KOPT-K1 (cell line): Measurements from ENCODE around the gene ZNF853.
"Not testable (repeated sequence)": the region's sequence is repeated elsewhere in the genome, so short reads cannot be mapped to it uniquely, and the experiment has no call there.

Experiments
- H3K27ac ChIP-seq: fragments of 200-600 bp; sonication (generic); 2 replicates; pipeline ENCODE4 v1.5.1; 2016; ENCODE audit warnings: antibody characterized with exemption, mild to moderate bottlenecking, low read depth, low read length; ENCODE audit not compliant: poor library complexity, severe bottlenecking
- H3K36me3 ChIP-seq: fragments of 200-600 bp; sonication (generic); 2 replicates; pipeline ENCODE4 v1.5.1; 2017; ENCODE audit warnings: antibody characterized with exemption, mild to moderate bottlenecking, low read length, moderate library complexity; ENCODE audit not compliant: insufficient read depth
- H3K9me3 ChIP-seq: fragments of 200-600 bp; sonication (generic); 2 replicates; pipeline ENCODE4 v1.5.1; 2017; ENCODE audit warnings: antibody characterized with exemption, low read length, mild to moderate bottlenecking; ENCODE audit not compliant: insufficient read depth, poor library complexity, severe bottlenecking

The ZNF853 gene

DNA sequence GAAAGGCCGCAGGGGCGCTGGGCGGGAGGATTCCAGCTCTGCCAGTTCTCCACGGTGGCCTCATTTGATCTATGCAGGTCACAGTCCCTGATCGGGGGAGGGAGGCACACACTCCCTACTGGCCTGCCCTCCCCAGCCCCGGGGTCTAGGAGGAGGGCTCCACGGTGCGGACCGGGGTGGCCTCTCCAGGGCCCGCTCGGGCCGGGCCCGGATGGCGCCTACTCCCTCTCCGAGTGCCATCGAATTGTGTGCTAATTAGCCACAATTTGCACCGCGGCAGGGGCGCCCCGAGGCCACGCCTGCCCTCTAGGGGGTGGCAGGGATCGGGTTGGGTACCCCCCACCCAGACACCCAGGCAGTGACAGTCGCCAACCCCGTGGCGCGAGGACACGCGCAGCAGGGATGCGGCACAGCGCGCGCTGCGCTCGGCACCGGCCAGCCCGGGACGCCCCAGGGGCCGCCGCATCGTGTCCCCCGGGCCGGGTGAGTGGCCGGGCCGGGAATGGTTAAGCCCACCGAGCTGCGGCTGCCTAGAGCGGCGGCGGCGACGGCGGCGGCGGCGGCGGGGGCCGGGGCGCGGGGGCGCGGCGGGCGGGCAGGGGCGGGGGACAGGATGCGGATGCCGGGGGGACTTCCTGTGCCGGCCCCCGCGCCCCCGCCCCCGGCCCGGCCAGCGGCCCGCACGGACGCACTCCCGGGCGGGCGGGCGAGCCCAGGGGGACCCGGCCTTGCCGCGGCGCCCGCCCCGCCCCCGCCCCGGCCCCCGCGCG, at the start of gene ZNF853:
Gene ZNF853 (plus strand): TSS at position 658 of the 770 bp plus-strand sequence. CDS start 565 bp downstream, outside the sequence.
- no peaks in the 10 kb centered on the region for H3K9me3 ChIP-seq
- H3K36me3 ChIP-seq, result peaks cover 3% of the 10 kb centered on the region; the same call in 1 of the 2 replicates
- H3K27ac ChIP-seq, result no peak within 1 kb of the TSS

- H3K27ac ChIP-seq, result no peak overlapping the region
- H3K9me3 ChIP-seq, result no peaks in the 10 kb centered on the region
- H3K36me3 ChIP-seq, result no peaks in the 10 kb centered on the region
These were observed 49.8 kb upstream of the ZNF853 start for GRCh38 chr7:6565655-6566054.

GRCh38 chr7:6567886-6568285, 47.5 kb upstream of the ZNF853 start:
- no peaks in the 10 kb centered on the region for H3K9me3 ChIP-seq
- no peak overlapping the region for H3K27ac ChIP-seq
- no peaks in the 10 kb centered on the region for H3K36me3 ChIP-seq

DNA sequence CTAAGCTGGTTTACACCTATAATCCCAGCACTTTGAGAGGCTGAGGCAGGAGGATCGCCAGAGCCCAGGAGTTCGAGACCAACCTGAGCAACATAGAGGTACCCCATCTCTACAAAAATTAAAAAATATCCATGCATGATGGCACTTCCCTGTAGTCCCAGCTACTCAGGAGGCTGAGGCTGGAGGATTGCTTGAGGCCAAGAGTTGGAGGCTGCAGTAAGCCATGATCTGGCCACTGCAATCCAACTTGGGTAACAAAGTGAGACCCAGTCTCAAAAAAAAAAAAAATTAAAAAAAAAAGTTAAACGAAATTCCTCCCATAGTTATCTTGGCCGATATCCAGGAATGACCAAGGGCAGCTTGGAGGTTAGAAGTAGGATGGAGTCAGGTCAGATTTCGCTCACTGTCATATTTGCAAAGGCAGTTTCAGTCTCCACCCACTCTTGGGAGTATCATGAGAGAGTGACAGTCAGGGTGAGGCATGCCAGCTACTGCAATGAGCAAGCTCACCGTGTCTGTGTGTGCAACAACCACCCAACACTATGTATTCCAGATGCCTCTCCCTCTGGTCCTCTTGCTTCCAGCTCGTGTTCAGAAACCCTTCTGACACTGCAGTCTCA, 44.1 kb upstream of the ZNF853 start:
- no peak overlapping the region for H3K27ac ChIP-seq
- no peaks in the 10 kb centered on the region for H3K36me3 ChIP-seq
- H3K9me3 ChIP-seq, result no peaks in the 10 kb centered on the region

DNA sequence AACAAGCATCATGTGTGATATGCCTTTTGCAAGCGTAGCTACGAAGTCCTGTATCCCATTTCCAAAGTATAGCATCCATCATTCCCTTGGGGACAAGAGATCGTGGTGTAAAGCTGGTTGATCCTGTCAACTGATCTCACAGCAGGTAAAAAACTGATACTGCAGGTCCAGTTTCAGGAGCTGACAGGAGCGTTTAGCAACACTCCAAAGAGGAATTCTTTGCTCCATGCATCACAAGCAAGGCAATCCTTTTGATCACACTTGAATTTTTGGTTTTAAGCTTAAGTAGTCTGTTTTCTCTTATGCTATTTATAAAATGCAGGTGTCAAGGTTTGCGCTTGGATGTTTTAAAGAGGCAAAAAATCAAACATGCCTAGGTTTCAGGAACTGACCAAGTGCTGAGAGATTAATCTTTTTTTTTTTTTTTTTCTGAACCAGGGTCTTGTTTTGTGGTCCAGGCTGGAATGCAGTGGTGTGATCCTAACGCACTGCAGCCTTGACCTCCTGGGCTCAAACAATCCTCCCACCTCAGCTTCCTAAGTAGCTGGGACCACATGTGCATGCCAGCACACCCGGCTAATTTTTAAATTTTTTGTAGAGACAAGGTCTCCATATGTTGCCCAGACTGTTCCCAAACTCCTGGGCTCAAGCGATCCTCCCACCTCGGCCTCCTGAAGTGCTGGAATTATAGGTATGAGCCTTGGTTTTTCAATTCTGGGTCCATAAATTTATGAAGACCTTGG, 40.0 kb upstream of the ZNF853 start:
- no peak overlapping the region for H3K27ac ChIP-seq
- no peaks in the 10 kb centered on the region for H3K9me3 ChIP-seq
- peaks cover 3% of the 10 kb centered on the region; the same call in 1 of the 2 replicates for H3K36me3 ChIP-seq

DNA sequence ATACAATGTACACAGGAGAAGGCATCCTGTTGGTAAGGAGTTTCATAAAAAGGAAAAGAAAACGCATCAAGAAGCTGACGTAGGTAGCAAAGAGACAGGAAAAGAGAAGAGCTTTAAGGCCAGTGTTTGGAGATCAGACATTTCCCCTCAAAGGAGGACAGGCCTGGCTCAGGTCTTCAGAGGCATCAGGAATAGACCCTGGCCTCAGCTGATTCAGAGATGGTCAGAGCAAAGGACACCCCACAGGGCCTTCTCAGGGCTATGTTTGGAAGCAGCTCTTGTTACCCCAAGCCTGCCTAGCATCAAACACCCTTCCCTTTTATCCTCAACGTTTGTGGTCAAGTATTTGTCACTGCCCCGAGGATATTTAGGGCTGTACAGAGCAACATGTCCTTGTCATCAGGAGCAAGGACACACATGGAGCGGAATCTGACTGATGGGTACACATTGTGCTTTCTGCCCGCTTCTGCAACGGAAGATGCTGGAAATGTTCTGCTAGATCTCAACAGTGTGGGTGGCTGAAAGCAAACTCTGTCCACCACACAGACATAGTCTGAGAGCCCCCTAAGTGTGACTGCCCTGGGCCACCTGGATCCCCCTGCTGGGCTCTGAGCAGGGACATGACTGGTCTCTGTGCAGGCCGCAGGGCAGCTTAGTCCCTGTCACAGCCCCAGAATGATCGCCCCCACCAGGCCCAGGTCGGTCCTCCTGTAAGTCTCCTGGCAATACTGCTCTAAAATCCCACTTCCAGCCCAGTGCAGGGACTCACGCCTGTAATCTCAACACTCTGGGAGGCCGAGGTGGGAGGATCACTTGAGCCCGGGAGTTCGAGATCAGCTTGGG, 39.2 kb upstream of the ZNF853 start:
- H3K27ac ChIP-seq, result no peak overlapping the region

DNA sequence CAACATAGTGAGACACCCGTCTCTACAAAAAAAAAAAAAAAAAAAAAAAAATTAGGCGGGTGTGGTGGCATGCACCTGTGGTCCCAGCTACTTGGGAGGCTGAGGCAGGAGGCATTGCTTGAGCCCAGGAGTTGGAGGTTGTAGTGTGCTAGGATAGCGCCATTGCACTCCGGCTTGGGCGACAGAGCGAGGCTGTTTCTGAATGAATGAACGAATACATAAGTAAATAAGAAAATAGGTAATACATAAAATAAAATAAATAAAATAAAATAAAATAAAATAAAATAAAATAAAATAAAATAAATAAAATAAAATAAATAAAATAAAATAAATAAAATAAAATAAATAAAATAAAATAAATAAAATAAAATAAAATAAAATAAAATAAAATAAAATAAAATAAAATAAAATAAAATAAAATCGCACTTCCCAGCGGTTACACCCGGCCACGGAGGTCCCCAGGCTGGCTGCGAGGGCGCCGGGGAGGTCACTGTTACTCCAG, 38.5 kb upstream of the ZNF853 start:
- H3K9me3 ChIP-seq, result not testable (repeated sequence)
- peaks cover 17% of the 10 kb centered on the region for H3K36me3 ChIP-seq
- peak overlapping the region; percentile 94 for H3K27ac ChIP-seq

More for the DNA sequence above, 39.2 kb upstream of the ZNF853 start:
- H3K9me3 ChIP-seq, result no peaks in the 10 kb centered on the region
- H3K36me3 ChIP-seq, result peaks cover 11% of the 10 kb centered on the region; the same call in 1 of the 2 replicates

- Histone ChIP-seq H3K9me3 (no peaks in the 10 kb centered on the region), H3K27ac (peak within 1 kb of the TSS; percentile 94), H3K36me3 (peaks cover 23% of the 10 kb centered on the region)
These were observed 37.9 kb upstream of the ZNF853 start, which contains the start of gene ZDHHC4 for GRCh38 chr7:6577369-6578113. Gene ZDHHC4 (plus strand): TSS chr7:6577454. CDS start chr7:6580562, 3,108 bp downstream.

DNA sequence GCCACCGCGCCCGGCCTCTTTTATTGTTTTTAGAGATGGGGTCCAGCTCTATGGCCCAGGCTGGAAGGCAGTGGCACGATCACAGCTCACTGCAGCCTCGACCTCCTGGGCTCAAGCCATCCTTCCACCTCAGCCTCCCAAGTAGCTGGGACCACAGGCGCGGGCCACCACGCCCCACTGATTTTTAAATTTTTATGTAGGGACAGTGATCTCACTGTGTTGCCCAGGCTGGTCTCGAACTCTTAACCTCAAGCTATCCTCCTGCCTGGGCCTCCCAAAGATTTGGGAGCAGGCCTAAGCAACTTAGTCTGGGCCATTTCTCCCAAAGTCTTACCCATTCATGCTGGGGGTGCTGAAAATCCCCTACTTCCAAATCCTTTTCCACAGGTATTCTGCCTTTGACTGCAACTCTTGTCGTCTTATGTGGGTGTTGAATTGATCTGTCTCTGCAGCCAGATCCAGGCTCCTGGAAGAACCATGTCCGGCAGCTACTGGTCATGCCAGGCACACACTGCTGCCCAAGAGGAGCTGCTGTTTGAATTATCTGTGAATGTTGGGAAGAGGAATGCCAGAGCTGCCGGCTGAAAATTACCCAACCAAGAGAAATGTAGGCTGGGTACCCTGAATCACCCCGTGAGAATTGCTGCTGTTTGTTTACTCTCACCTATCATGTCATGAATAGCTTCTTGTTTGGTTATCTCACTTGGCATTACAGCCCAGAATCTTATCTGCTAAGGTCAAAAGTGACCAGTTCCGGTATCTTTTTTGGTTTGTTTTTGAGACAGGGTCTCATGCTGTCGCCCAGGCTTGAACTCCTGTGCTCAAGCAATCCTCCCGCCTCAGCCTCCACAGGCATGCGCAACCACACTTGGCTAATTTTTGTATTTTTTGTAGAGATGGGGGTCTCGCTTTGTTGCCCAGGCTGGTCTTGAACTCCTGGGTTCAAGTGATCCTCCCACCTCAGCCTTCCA, 37.0 kb upstream of the ZNF853 start:
- Histone ChIP-seq H3K36me3 (peaks cover 31% of the 10 kb centered on the region), H3K9me3 (no peaks in the 10 kb centered on the region), H3K27ac (peak overlapping the region; percentile 94)

GRCh38 chr7:6579446-6579845, 36.0 kb upstream of the ZNF853 start:
- Histone ChIP-seq H3K9me3 (no peaks in the 10 kb centered on the region), H3K27ac (no peak overlapping the region), H3K36me3 (peaks cover 40% of the 10 kb centered on the region)

GRCh38 chr7:6585746-6586432, 29.5 kb upstream of the ZNF853 start:
- H3K9me3 ChIP-seq, H3K27ac ChIP-seq: not testable (repeated sequence)
- H3K36me3 ChIP-seq, result peaks cover 79% of the 10 kb centered on the region

- no peaks in the 10 kb centered on the region for H3K9me3 ChIP-seq
- H3K27ac ChIP-seq, result no peak overlapping the region
- H3K36me3 ChIP-seq, result peaks cover 76% of the 10 kb centered on the region
These were observed 26.8 kb upstream of the ZNF853 start for GRCh38 chr7:6588566-6588965.
